Liver (tissue), 3 donors: ENCODE results near the gene UBTF.

Source experiments
- EGR1 ChIP-seq, 2 donors: IDR thresholded peaks; 2 replicates each; pipeline ENCODE4 v1.6.1; 2016 to 2018; ENCODE audit warnings: antibody characterized with exemption in 2 of 2, low read depth in 2 of 2
- GABPA ChIP-seq, 2 donors: IDR thresholded peaks in 1 of 2; conservative IDR thresholded peaks in 1 of 2; 2 replicates each; pipeline ENCODE4 v1.6.1; 2016; ENCODE audit warnings: antibody characterized with exemption in 2 of 2, mild to moderate bottlenecking in 1 of 2, moderate library complexity in 1 of 2
- HNF4A ChIP-seq, 2 donors: conservative IDR thresholded peaks; 2 replicates each; pipeline ENCODE4 v1.6.1; 2016; ENCODE audit warnings: antibody characterized with exemption in 2 of 2, mild to moderate bottlenecking in 2 of 2
- JUND ChIP-seq, 2 donors: IDR thresholded peaks; 2 replicates each; pipeline ENCODE4 v1.6.1; 2016; ENCODE audit warnings: antibody characterized with exemption in 2 of 2
- RAD21 ChIP-seq, 2 donors: IDR thresholded peaks; 2 replicates each; pipeline ENCODE4 v1.6.1; 2016; ENCODE audit warnings: antibody characterized with exemption in 2 of 2, mild to moderate bottlenecking in 2 of 2
- SP1 ChIP-seq: IDR thresholded peaks from 2 replicates; pipeline ENCODE4 v1.6.1; 2018; ENCODE audit warnings: antibody characterized with exemption, mild to moderate bottlenecking
- TAF1 ChIP-seq: conservative IDR thresholded peaks from 2 replicates; pipeline ENCODE4 v1.6.1; 2016; ENCODE audit warnings: antibody characterized with exemption, mild to moderate bottlenecking
- YY1 ChIP-seq: IDR thresholded peaks from 2 replicates; pipeline ENCODE4 v1.6.1; 2016; ENCODE audit warnings: antibody characterized with exemption, mild to moderate bottlenecking
- ZBTB33 ChIP-seq: IDR thresholded peaks from 2 replicates; pipeline ENCODE4 v1.6.1; 2016; ENCODE audit warnings: antibody characterized with exemption
- TF ChIP-seq, protein P1 (sequence below): fragments of 150-350 bp; IDR thresholded peaks from 2 replicates; pipeline ENCODE4 v1.5.1; 2017; ENCODE audit warnings: improper control_type of control experiment, low read depth, low read length; ENCODE audit not compliant: missing input control
- TF ChIP-seq, protein P2 (sequence below): IDR thresholded peaks from 2 replicates; pipeline ENCODE4 v1.6.1; 2016; ENCODE audit warnings: antibody characterized with exemption
- donor health status: healthy.
- donor health status: healthy.

DNA sequence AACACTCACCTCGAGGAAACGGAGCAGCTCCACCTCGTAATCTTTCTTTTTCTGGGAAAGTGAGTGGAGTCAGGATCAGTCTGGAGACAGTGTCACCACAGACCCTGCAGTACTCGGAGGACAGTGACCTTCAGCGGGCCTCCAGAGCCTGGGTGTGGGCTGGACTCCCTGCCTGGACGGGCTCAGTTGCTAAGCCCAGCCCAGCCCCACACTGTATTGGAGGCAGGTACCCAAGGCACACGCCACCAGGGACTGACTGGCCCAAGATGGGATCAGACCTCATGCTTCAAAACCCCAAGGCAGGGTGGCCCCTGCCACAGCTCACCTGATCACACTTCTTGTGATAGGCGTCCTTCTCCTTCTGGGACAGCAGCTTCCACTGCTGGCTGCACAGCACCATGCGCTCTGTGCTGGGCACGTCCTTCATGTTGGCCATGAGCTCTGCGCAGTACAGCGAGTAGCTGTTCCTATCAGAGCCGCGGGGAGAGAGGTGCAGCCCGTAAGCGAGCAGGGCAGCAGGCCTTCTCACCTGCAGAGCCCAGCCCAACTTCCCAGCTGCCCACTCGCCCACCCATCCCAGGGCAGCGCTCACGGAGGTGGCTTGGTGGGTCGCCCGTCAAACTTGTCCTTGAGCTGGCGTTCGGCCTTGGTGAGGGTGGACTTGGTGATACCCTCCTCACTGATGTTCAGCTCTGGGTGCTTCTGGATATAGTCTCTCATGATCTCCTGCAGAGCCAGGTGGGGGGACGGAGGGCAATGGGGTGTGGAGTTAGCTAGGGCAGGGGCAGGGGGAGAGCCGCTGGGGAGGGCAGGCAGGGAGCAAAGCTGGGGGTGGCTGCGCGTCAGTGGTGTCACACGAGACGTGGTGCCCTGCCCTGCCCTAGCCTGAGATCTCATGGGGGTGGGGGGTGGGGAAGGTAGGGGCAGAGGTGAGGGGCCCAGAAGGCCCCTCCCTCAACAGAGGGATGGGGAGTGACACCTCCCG, 7.9 kb downstream of the UBTF start:
- TF ChIP-seq, protein P1, sequence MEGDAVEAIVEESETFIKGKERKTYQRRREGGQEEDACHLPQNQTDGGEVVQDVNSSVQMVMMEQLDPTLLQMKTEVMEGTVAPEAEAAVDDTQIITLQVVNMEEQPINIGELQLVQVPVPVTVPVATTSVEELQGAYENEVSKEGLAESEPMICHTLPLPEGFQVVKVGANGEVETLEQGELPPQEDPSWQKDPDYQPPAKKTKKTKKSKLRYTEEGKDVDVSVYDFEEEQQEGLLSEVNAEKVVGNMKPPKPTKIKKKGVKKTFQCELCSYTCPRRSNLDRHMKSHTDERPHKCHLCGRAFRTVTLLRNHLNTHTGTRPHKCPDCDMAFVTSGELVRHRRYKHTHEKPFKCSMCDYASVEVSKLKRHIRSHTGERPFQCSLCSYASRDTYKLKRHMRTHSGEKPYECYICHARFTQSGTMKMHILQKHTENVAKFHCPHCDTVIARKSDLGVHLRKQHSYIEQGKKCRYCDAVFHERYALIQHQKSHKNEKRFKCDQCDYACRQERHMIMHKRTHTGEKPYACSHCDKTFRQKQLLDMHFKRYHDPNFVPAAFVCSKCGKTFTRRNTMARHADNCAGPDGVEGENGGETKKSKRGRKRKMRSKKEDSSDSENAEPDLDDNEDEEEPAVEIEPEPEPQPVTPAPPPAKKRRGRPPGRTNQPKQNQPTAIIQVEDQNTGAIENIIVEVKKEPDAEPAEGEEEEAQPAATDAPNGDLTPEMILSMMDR: no peak
- TF ChIP-seq ZBTB33 (no peak), YY1 (no peak), GABPA (IDR thresholded peaks at IDR 0.05 in 1 of 2, conservative IDR thresholded peaks at IDR 0.05 in 1 of 2) (no peak), HNF4A (conservative IDR thresholded peaks at IDR 0.05) (no peak), TAF1 (no peak), JUND (IDR thresholded peaks at IDR 0.05) (no peak), SP1 (no peak), RAD21 (IDR thresholded peaks at IDR 0.05) (no peak), EGR1 (IDR thresholded peaks at IDR 0.05; ENCODE audit: low read depth in 2 of 2) (no peak)
- TF ChIP-seq, protein P2, sequence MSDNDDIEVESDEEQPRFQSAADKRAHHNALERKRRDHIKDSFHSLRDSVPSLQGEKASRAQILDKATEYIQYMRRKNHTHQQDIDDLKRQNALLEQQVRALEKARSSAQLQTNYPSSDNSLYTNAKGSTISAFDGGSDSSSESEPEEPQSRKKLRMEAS: no peak
